ENCODE data around the gene FOXO6. TPM values are rescaled to one million over a fixed set of nuclear protein-coding genes. Genes with fewer than 3 reads are reported as not detected.

FOXO6 gene
- total and polyA plus RNA-seq, 2 donors (not counting 1 experiment from before 2014, with no cell fraction given) = 0.06 to 0.15 TPM

- peaks cover 19 to 33% of the 10 kb centered on the region in 2 donors for H3K4me1 ChIP-seq (ENCODE audit: control insufficient read depth in 2 of 2, insufficient read depth in 2 of 2, low read length in 2 of 2)
- Mint-ChIP-seq H3K27ac (peak overlapping the region; percentile 56), H3K9me3 (ENCODE audit: insufficient read depth) (no peaks in the 10 kb centered on the region), H3K4me1 (peaks cover 24% of the 10 kb centered on the region), H3K27me3 (peaks cover 66% of the 10 kb centered on the region), H3K4me3 (peak overlapping the region; percentile 91)
- peaks cover 0 to 69% (median 23%) of the 10 kb centered on the region in 4 experiments for H3K27me3 ChIP-seq (replicated peaks in 1 of 4; ENCODE audit: control extremely low read depth in 1 of 4, control insufficient read depth in 3 of 4, insufficient read depth in 4 of 4, low read length in 3 of 4)
- H3K36me3 ChIP-seq (replicated peaks in 1 of 2; ENCODE audit: control extremely low read depth in 1 of 2, control insufficient read depth in 1 of 2, extremely low read depth in 1 of 2, insufficient read depth in 2 of 2, low read length in 1 of 2) = no peaks in the 10 kb centered on the region
- peak overlapping the region; percentile 62 for H2AFZ ChIP-seq (ENCODE audit: insufficient read depth, low read depth, low read length, poor library complexity, severe bottlenecking)
- TF ChIP-seq EZH2 (IDR thresholded peaks at IDR 0.05; ENCODE audit: borderline replicate concordance, insufficient read depth, low read depth, low read length, poor library complexity, severe bottlenecking) (no peak), CTCF (IDR thresholded peaks at IDR 0.05) (no peak)
- H3K4me2 ChIP-seq (replicated peaks; ENCODE audit: low read depth, low read length, poor library complexity, severe bottlenecking) = peak overlapping the region; percentile 81
- peak overlapping the region in 3 of 5 experiments; percentile 29 to 42 (median 41) for H3K4me3 ChIP-seq (ENCODE audit: control extremely low read depth in 1 of 5, extremely low read depth in 1 of 5, insufficient read depth in 1 of 5, low read depth in 2 of 5, low read length in 4 of 5)
- H3K79me2 ChIP-seq (ENCODE audit: control insufficient read depth, insufficient read depth, low read length) = no peaks in the 10 kb centered on the region
- WGBS (ENCODE audit: insufficient coverage) = 14% methylated on average over 26 of the region's 29 CpGs
- no peak for ATAC-seq (ENCODE audit: low read depth)
- H4K20me1 ChIP-seq (ENCODE audit: control insufficient read depth, insufficient read depth, low read length, poor library complexity, severe bottlenecking) = no peaks in the 10 kb centered on the region
- H3K9me3 ChIP-seq (ENCODE audit: control extremely low read depth in 1 of 3, control insufficient read depth in 2 of 3, insufficient read depth in 1 of 3, low read length in 2 of 3) = peaks cover 0 to 4% (median 0%) of the 10 kb centered on the region in 3 donors
- H3K9ac ChIP-seq (ENCODE audit: low read length) = peak overlapping the region; percentile 23
- DNase-seq = peak; percentile 41
- POLR2A ChIA-PET = interaction anchor here (0.6 to 1.9 kb wide), 2 partner anchors 14 to 20 kb away, joined by 4 read pairs; partner anchors contain the start of gene FOXO6
- H3K27ac ChIP-seq (ENCODE audit: low read length in 2 of 2) = no peak overlapping the region
- CTCF ChIA-PET = interaction anchor here (1.1 kb wide), 1 partner anchor 21 kb away, joined by 3 read pairs; no protein-coding TSS in a partner anchor
- intact Hi-C loops (cut with micrococcal nuclease) = no loop called here
Observed at GRCh38 chr1:41380979-41381691, 19.9 kb downstream of the FOXO6 start.

Data from B cell (primary cell).